ENCODE data around the gene KANSL1L. TPM values are rescaled to one million over a fixed set of nuclear protein-coding genes. Genes with fewer than 3 reads are reported as not detected.

Gene KANSL1L
- total and polyA plus RNA-seq, 10 of the 15 experiments (the other 5 are each of a cell fraction or from before 2014, with no cell fraction given), result 1.2 to 9.5 (median 3.7) TPM

DNA sequence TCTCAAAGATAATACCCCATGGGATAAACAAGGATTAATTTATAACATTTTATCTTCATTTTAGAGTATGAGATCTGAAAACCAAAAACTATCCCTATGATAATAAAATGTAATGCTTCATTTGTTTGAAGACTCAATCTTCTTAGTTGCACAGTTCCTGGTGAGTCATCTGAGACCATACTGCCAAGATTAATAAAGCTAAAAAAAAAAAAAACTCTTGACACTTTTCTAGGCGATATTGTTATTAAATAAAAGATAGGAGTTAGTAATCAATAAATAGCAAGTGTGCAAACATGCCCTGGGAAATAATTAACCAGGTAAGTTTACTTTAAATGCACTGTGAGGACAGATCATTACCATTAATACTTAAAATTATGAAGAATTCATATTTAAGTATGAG lies 84.9 kb downstream of the KANSL1L start:
- no peak for ATAC-seq
- intact Hi-C loops (cut with micrococcal nuclease; ENCODE audit: unreplicated experiment) (no loop called here), in situ Hi-C loops (cut with MboI) (no loop called here)
- Histone ChIP-seq H3K79me2 (ENCODE audit: control insufficient read depth, insufficient read depth, low read length) (no peaks in the 10 kb centered on the region), H3K4me3 (no peak overlapping the region), H3K9ac (ENCODE audit: control insufficient read depth, insufficient read depth, low read length) (no peak overlapping the region), H3K27me3 (replicated peaks in 1 of 2; ENCODE audit: control insufficient read depth in 2 of 2, insufficient read depth in 2 of 2, low read length in 1 of 2) (no peaks in the 10 kb centered on the region), H3K4me2 (ENCODE audit: control insufficient read depth, insufficient read depth) (no peak overlapping the region), H4K20me1 (ENCODE audit: control insufficient read depth, insufficient read depth) (no peaks in the 10 kb centered on the region), H3K9me3 (replicated peaks; ENCODE audit: control insufficient read depth, insufficient read depth, low read length) (no peaks in the 10 kb centered on the region), H3K4me1 (ENCODE audit: control insufficient read depth, insufficient read depth, low read length) (no peaks in the 10 kb centered on the region), H3K27ac (ENCODE audit: control insufficient read depth, insufficient read depth) (no peak overlapping the region), H3K36me3 (ENCODE audit: control insufficient read depth in 2 of 2, insufficient read depth in 2 of 2, low read length in 1 of 2) (no peaks in the 10 kb centered on the region), H2AFZ (ENCODE audit: control insufficient read depth, low read depth, low read length) (no peak overlapping the region)
- ChIA-PET RAD21 (ENCODE audit: unreplicated experiment) (no interaction called here), SMC1A (ENCODE audit: uncharacterized antibody, unreplicated experiment) (no interaction called here), POLR2A (no interaction called here), CTCF (no interaction called here)
- TF ChIP-seq KDM1A (IDR thresholded peaks at IDR 0.05; ENCODE audit: borderline replicate concordance), result no peak
- no peak for TF ChIP-seq BCL11A (IDR thresholded peaks at IDR 0.05; ENCODE audit: low read depth, low read length)
- no peak for TF ChIP-seq TBL1XR1 (IDR thresholded peaks at IDR 0.05; ENCODE audit: low read depth, low read length)
- no peak for TF ChIP-seq MEF2A (IDR thresholded peaks at IDR 0.05; ENCODE audit: insufficient read depth, low read depth, low read length)
- TF ChIP-seq RB1 (IDR thresholded peaks at IDR 0.05; ENCODE audit: borderline replicate concordance), result no peak
- no peak for TF ChIP-seq CEBPB (IDR thresholded peaks at IDR 0.05; ENCODE audit: borderline replicate concordance in 1 of 2, low read depth in 2 of 2, low read length in 2 of 2)
- no peak for TF ChIP-seq CTCF (IDR thresholded peaks at IDR 0.05 in 2 of 3, conservative IDR thresholded peaks at IDR 0.05 in 1 of 3; ENCODE audit: control insufficient read depth in 2 of 3, extremely low read depth in 1 of 3, insufficient read depth in 1 of 3, low read depth in 3 of 3, low read length in 3 of 3)
- TF ChIP-seq, protein P1, sequence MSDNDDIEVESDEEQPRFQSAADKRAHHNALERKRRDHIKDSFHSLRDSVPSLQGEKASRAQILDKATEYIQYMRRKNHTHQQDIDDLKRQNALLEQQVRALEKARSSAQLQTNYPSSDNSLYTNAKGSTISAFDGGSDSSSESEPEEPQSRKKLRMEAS (IDR thresholded peaks at IDR 0.05; ENCODE audit: low read depth, low read length), result no peak
- FAIRE-seq, result no peak
- BruUV-seq (replicated peaks), result no TSS peak
- no peak for DNase-seq (ENCODE audit: low read depth, low spot score)
- 67% methylated on average over 1 of the region's 1 CpG for WGBS (ENCODE audit: insufficient coverage, insufficient replicate concordance, low lambda C conversion rate, missing lambda C conversion rate)
